Panc1 (cell line): ENCODE data around the gene DDA1.

Experiments used
- CTCF ChIP-seq: fragments of 450-650 bp; IDR thresholded peaks from 2 replicates; pipeline ENCODE4 v1.5.1; 2017; ENCODE audit warnings: mild to moderate bottlenecking
- TCF7L2 ChIP-seq: IDR thresholded peaks from 2 replicates; pipeline ENCODE4 v1.6.1; 2011; ENCODE audit warnings: mild to moderate bottlenecking, low read depth, low read length, inconsistent platforms
- TF ChIP-seq, protein P1 (sequence below), 2 experiments: IDR thresholded peaks; 2 replicates each; pipeline ENCODE4 v1.6.1; 2011 to 2012; ENCODE audit warnings: low read depth in 2 of 2, control low read depth in 1 of 2, low read length in 1 of 2, mild to moderate bottlenecking in 1 of 2, moderate library complexity in 1 of 2; ENCODE audit not compliant: insufficient read depth in 1 of 2

DNA sequence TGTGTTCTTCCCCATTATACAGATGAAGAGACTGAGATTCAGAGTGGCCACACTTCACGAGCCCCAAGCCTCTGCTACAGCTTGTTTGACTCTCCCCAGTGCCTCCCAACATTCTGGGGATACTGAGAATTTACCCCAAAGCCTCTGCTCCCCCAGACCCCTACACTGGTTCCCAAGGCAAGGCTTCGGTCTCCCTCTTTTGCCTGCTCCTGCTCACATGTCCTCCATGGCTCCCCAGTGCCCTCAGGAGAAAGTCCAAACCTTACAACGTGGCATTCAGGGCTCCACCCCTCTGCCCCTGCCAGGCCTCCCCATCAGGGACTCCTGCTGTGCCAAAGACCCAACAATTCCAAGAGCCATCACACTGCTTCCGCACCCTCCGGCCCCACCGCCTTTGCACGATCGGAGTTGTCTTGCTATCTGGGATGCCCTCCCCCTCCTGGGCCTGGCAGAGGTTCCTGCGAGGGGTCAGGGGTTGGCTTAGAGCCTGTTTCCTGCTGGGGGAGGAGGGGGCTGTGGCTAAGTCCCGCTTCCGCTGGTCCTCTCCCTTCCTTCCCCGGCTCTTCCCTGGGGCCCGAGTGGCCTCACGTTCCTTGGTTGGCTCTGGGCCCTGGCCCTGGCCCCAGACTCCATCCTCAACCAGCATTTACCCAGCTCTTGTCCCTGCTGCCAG lies 43.4 kb downstream of the DDA1 start:
- TF ChIP-seq, protein P1, sequence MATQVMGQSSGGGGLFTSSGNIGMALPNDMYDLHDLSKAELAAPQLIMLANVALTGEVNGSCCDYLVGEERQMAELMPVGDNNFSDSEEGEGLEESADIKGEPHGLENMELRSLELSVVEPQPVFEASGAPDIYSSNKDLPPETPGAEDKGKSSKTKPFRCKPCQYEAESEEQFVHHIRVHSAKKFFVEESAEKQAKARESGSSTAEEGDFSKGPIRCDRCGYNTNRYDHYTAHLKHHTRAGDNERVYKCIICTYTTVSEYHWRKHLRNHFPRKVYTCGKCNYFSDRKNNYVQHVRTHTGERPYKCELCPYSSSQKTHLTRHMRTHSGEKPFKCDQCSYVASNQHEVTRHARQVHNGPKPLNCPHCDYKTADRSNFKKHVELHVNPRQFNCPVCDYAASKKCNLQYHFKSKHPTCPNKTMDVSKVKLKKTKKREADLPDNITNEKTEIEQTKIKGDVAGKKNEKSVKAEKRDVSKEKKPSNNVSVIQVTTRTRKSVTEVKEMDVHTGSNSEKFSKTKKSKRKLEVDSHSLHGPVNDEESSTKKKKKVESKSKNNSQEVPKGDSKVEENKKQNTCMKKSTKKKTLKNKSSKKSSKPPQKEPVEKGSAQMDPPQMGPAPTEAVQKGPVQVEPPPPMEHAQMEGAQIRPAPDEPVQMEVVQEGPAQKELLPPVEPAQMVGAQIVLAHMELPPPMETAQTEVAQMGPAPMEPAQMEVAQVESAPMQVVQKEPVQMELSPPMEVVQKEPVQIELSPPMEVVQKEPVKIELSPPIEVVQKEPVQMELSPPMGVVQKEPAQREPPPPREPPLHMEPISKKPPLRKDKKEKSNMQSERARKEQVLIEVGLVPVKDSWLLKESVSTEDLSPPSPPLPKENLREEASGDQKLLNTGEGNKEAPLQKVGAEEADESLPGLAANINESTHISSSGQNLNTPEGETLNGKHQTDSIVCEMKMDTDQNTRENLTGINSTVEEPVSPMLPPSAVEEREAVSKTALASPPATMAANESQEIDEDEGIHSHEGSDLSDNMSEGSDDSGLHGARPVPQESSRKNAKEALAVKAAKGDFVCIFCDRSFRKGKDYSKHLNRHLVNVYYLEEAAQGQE (IDR thresholded peaks at IDR 0.05; ENCODE audit: insufficient read depth in 1 of 2, low read depth in 2 of 2, low read length in 1 of 2), result no peak
- TF ChIP-seq CTCF (no peak), TCF7L2 (no peak)
